ENCODE measurements around the gene GOLGA2. TPM values are rescaled to one million over a fixed set of nuclear protein-coding genes. Genes with fewer than 3 reads are reported as not detected.

GOLGA2 gene
- total RNA-seq, 4 donors from 2014 or later: 68.9 to 84.6 (median 78.5) TPM

- Histone ChIP-seq H3K4me3 (no peak overlapping the region), H3K27me3 (peaks cover 8 to 15% (median 14%) of the 10 kb centered on the region in 3 donors), H3K9me3 (no peaks in the 10 kb centered on the region), H3K36me3 (no peaks in the 10 kb centered on the region), H3K4me1 (peaks cover 7 to 9% of the 10 kb centered on the region in 2 donors), H3K27ac (no peak overlapping the region)
- intact Hi-C loops (cut with DNase I; ENCODE audit: low total_unique reads) (no loop called here), in situ Hi-C loops (cut with MboI; ENCODE audit: low sequenced_read_pairs in 4 of 4) (no loop called here)
- TF ChIP-seq, protein P1, sequence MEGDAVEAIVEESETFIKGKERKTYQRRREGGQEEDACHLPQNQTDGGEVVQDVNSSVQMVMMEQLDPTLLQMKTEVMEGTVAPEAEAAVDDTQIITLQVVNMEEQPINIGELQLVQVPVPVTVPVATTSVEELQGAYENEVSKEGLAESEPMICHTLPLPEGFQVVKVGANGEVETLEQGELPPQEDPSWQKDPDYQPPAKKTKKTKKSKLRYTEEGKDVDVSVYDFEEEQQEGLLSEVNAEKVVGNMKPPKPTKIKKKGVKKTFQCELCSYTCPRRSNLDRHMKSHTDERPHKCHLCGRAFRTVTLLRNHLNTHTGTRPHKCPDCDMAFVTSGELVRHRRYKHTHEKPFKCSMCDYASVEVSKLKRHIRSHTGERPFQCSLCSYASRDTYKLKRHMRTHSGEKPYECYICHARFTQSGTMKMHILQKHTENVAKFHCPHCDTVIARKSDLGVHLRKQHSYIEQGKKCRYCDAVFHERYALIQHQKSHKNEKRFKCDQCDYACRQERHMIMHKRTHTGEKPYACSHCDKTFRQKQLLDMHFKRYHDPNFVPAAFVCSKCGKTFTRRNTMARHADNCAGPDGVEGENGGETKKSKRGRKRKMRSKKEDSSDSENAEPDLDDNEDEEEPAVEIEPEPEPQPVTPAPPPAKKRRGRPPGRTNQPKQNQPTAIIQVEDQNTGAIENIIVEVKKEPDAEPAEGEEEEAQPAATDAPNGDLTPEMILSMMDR (IDR thresholded peaks at IDR 0.05 in 4 of 5, conservative IDR thresholded peaks at IDR 0.05 in 1 of 5): no peak
- no peak for TF ChIP-seq POLR2A (IDR thresholded peaks at IDR 0.05)
- no peak for DNase-seq
- ATAC-seq: no peak
Observed at GRCh38 chr9:128208386-128208785, 67.4 kb downstream of the GOLGA2 start.

DNA sequence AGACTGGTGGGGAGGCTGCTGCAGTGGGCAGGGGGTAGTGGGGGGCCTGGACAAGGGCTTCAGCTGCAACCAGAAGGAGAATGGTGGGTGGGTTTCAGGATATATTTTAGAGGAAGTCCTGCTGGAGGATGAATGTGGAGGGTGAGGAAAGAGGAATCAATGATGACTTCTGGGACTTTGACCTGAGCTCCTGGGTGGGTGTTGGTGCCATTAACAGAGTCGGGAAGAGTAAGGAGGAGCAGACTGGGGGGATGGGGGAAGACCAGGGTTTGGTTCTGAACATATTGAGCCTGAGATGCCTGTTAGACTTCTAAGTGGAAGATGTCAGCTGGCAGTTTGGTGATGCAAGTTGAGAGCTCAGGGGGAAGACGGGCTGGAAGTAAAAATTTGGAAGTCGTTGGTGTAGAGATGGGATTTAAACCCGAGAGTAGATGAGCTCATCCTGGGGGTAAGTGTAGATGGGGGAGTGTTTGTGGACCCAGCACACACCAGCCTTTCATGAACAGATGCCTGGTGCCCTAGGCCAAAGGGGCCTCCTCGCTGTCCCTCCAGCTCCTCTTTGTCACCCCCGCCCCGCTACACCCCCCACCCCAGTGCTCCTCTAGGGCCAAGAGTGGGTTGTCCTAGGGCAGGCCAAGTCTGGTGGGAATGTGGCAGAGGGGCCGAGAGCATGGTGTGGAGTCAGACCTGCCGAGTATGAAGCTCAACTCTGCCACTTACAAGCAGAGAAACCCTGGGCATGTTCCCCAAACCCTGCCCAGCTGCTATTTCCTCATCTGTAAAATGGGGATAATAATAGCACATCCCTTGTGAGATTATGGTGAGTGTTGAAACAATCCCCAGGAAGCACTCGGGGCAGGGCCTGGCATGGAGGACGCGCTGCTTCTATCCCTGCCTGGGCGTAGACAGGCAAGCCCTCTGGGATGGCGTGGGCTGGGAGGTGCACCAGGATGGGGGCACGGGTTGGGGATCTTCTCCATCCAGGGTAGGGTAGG lies 68.6 kb downstream of the GOLGA2 start:
- H3K9me3 ChIP-seq: no peaks in the 10 kb centered on the region
- intact Hi-C loops (cut with DNase I; ENCODE audit: low total_unique reads) (no loop called here), in situ Hi-C loops (cut with MboI; ENCODE audit: low sequenced_read_pairs in 4 of 4) (no loop called here)
- H3K27me3 ChIP-seq: peaks cover 8 to 15% (median 14%) of the 10 kb centered on the region in 3 donors
- no peaks in the 10 kb centered on the region for H3K36me3 ChIP-seq
- ATAC-seq (no peak), DNase-seq (no peak)
- H3K4me3 ChIP-seq: no peak overlapping the region
- TF ChIP-seq POLR2A (IDR thresholded peaks at IDR 0.05): no peak
- no peak overlapping the region for H3K27ac ChIP-seq
- H3K4me1 ChIP-seq: peaks cover 7 to 9% of the 10 kb centered on the region in 2 donors

GRCh38 chr9:128206484-128206883 lies 69.3 kb downstream of the GOLGA2 start:
- H3K27me3 ChIP-seq: peaks cover 8 to 15% (median 14%) of the 10 kb centered on the region in 3 donors
- H3K27ac ChIP-seq: no peak overlapping the region
- no peaks in the 10 kb centered on the region for H3K36me3 ChIP-seq
- ATAC-seq: no peak
- TF ChIP-seq, protein P1 (IDR thresholded peaks at IDR 0.05 in 4 of 5, conservative IDR thresholded peaks at IDR 0.05 in 1 of 5): no peak
- no peak for TF ChIP-seq POLR2A (IDR thresholded peaks at IDR 0.05)
- intact Hi-C loops (cut with DNase I; ENCODE audit: low total_unique reads) (no loop called here), in situ Hi-C loops (cut with MboI; ENCODE audit: low sequenced_read_pairs in 4 of 4) (no loop called here)
- no peaks in the 10 kb centered on the region for H3K9me3 ChIP-seq
- no peak overlapping the region for H3K4me3 ChIP-seq
- peaks cover 7 to 9% of the 10 kb centered on the region in 2 donors for H3K4me1 ChIP-seq
- no peak for DNase-seq

MicroRNAs within 50 kb of the gene (microRNA counts, 767-probe panel; counts per million panel counts)
- microRNA hsa-miR-199b-5p (6,969 to 8,842 counts per million in 2 donors), microRNA hsa-miR-3154 (356 to 448 counts per million in 2 donors)

Small RNA genes within 50 kb of the gene (microRNA-seq; reads per million reads assigned to microRNA genes)
- gene MIR199B (ENCODE audit: borderline replicate concordance in 2 of 2): 476 to 564 reads per million in 2 donors
- 0 to 2.4 reads per million in 2 donors for gene MIR3154 (ENCODE audit: borderline replicate concordance in 2 of 2)

Other genes with a start within 250 kb of the GOLGA2 start
- 1 to 10 TPM; 3.6 to 7.4 (median 6.9) TPM for gene NAIF1, start 208.7 kb downstream of the GOLGA2 start, total RNA-seq
- gene SLC25A25, start 207.8 kb downstream of the GOLGA2 start, total RNA-seq: 10 to 100 TPM; 26.9 to 98.7 (median 46.0) TPM
- gene PTGES2, start 148.3 kb downstream of the GOLGA2 start, total RNA-seq: 100 to 1,000 TPM in 3 of 4 donors, 10 to 100 TPM in 1; 95.2 to 266 (median 155) TPM
- under 1 TPM in 1 of 4 donors, not detected in 3; 1.00 TPM for gene LCN2, start 126.6 kb downstream of the GOLGA2 start, total RNA-seq
- gene BBLN, start 115.7 kb downstream of the GOLGA2 start, total RNA-seq: 100 to 1,000 TPM in 3 of 4 donors, 10 to 100 TPM in 1; 73.5 to 145 (median 132) TPM
- gene CIZ1, start 84.4 kb downstream of the GOLGA2 start, total RNA-seq: 10 to 100 TPM; 47.8 to 61.3 (median 53.0) TPM
- gene DNM1, start 72.6 kb downstream of the GOLGA2 start, total RNA-seq: 1 to 10 TPM; 1.8 to 3.8 (median 2.0) TPM
- 10 to 100 TPM; 12.7 to 23.8 (median 13.5) TPM for gene SWI5, start 269 bp upstream of the GOLGA2 start, total RNA-seq
- 10 to 100 TPM in 3 of 4 donors, 1 to 10 TPM in 1; 7.1 to 18.1 (median 14.3) TPM for gene TRUB2, start 46.4 kb upstream of the GOLGA2 start, total RNA-seq
- gene COQ4, start 46.8 kb upstream of the GOLGA2 start, total RNA-seq: 10 to 100 TPM; 25.1 to 42.4 (median 34.3) TPM
- 10 to 100 TPM; 10.9 to 30.4 (median 26.1) TPM for gene SLC27A4, start 64.5 kb upstream of the GOLGA2 start, total RNA-seq
- 10 to 100 TPM; 24.1 to 34.1 (median 32.9) TPM for gene URM1, start 95.4 kb upstream of the GOLGA2 start, total RNA-seq
- gene CERCAM, start 144.8 kb upstream of the GOLGA2 start, total RNA-seq: 1 to 10 TPM; 1.1 to 6.1 (median 2.3) TPM
- gene ODF2, start 180.0 kb upstream of the GOLGA2 start, total RNA-seq: 10 to 100 TPM in 2 of 4 donors, 1 to 10 TPM in 2; 8.5 to 11.0 (median 9.9) TPM
- gene GLE1, start 228.7 kb upstream of the GOLGA2 start, total RNA-seq: 10 to 100 TPM; 31.4 to 56.7 (median 32.7) TPM